HepG2 (cell line): Measurements from ENCODE around the gene SQSTM1. TPM values are rescaled to one million over a fixed set of nuclear protein-coding genes. Genes with fewer than 3 reads are reported as not detected.

Experiments
- ATAC-seq: fragments of 200-7000 bp; cut with Tn5 transposase; 3 replicates; pipeline ENCODE4 v1.9.1; 2020; ENCODE audit warnings: mild to moderate bottlenecking, moderate library complexity
- BruUV-seq: library from RNA; stranded (reverse); fragments of 400-500 nt; replicated peaks from 2 replicates; lab custom pipeline; 2021; lab: Mats Ljungman, UMichigan
- CTCF ChIA-PET: fragments of 300-600 bp; formaldehyde crosslinking; extraction: SDS; loops from one replicate; lab custom pipeline; 2021; ENCODE audit warnings: low total read pairs, inconsistent platforms, low intra/inter-chr PET ratio; lab: Yijun Ruan, JAX
- POLR2A ChIA-PET: fragments of 350-600 bp; sonication (Branson Sonifier 250); formaldehyde crosslinking; loops from one replicate; lab custom pipeline; 2020; ENCODE audit warnings: antibody characterized with exemption, inconsistent platforms; lab: Yijun Ruan, JAX
- DNase-seq: peaks from one replicate; pipeline ENCODE4 v3.0.0-alpha.2; 2015; ENCODE audit warnings: low spot score
- FAIRE-seq: peaks from 3 replicates; lab custom pipeline; 2011; peaks lifted over from hg19 to GRCh38; lab: Jason Lieb, UNC
- H2AFZ ChIP-seq: one replicate; pipeline ENCODE4 v1.6.1; 2011; ENCODE audit warnings: low read length, inconsistent platforms
- H3K27ac ChIP-seq: fragments of 300-600 bp; 3 replicates; pipeline ENCODE4 v1.8.0; 2011; ENCODE audit warnings: mixed run types, mild to moderate bottlenecking, mixed read lengths, low read length, inconsistent platforms; ENCODE audit not compliant: insufficient read depth; ENCODE audit errors: extremely low read length
- H3K27me3 ChIP-seq, 2 experiments: fragments of 200-600 bp in 1 of 2; 2 replicates in 1 of 2; 3 replicates in 1 of 2; pipeline versions ENCODE4 v1.6.0 to v1.8.0; 2011; ENCODE audit warnings: low read length in 2 of 2, mild to moderate bottlenecking in 2 of 2, moderate library complexity in 2 of 2, inconsistent platforms in 1 of 2; ENCODE audit not compliant: insufficient read depth in 2 of 2, control insufficient read depth in 1 of 2
- H3K36me3 ChIP-seq, 2 experiments: fragments of 200-600 bp in 1 of 2; replicated peaks in 1 of 2; 2 replicates in 1 of 2; 3 replicates in 1 of 2; pipeline versions ENCODE4 v1.5.1 to v1.8.0; 2011; ENCODE audit warnings: low read length in 2 of 2, inconsistent platforms in 1 of 2; ENCODE audit not compliant: insufficient read depth in 2 of 2, control insufficient read depth in 1 of 2
- H3K4me1 ChIP-seq: 2 replicates; pipeline ENCODE4 v1.5.1; 2012; ENCODE audit warnings: low read length, inconsistent platforms; ENCODE audit not compliant: insufficient read depth
- H3K4me2 ChIP-seq: 2 replicates; pipeline ENCODE4 v1.6.0; 2011; ENCODE audit warnings: low read depth, low read length, inconsistent platforms
- H3K4me3 ChIP-seq, 3 experiments: fragments of 200-600 bp in 1 of 3; sonication (generic), shearing (Covaris generic) in 1 of 3; replicated peaks in 1 of 3; 2 replicates each; pipeline ENCODE4 v1.5.1; 2011 to 2016; ENCODE audit warnings: low read length in 3 of 3, inconsistent platforms in 2 of 3, low read depth in 2 of 3, mild to moderate bottlenecking in 2 of 3, control low read depth in 1 of 3, mixed read lengths in 1 of 3; ENCODE audit not compliant: insufficient read depth in 1 of 3
- H3K79me2 ChIP-seq: one replicate; pipeline ENCODE4 v1.6.1; 2011; ENCODE audit warnings: low read length, inconsistent platforms; ENCODE audit not compliant: insufficient read depth
- H3K9ac ChIP-seq: 2 replicates; pipeline ENCODE4 v1.6.0; 2011; ENCODE audit warnings: mild to moderate bottlenecking, low read depth, low read length, inconsistent platforms; ENCODE audit not compliant: insufficient read depth
- H3K9me3 ChIP-seq: 2 replicates; pipeline ENCODE4 v1.5.1; 2012; ENCODE audit warnings: mild to moderate bottlenecking, low read length
- H4K20me1 ChIP-seq: 2 replicates; pipeline ENCODE4 v1.6.0; 2011; ENCODE audit warnings: inconsistent platforms, mild to moderate bottlenecking, low read length, moderate library complexity; ENCODE audit not compliant: insufficient read depth
- ISL2 ChIP-seq: sonication (generic); formaldehyde crosslinking; IDR thresholded peaks from 2 replicates; pipeline ENCODE4 v1.5.0; 2020; ENCODE audit warnings: missing genetic modification reagents
- MYPOP ChIP-seq: sonication (generic); formaldehyde crosslinking; IDR thresholded peaks from 2 replicates; pipeline ENCODE4 v1.8.1; 2023; ENCODE audit warnings: mild to moderate bottlenecking, moderate library complexity, missing genetic modification reagents
- RARG ChIP-seq: sonication (generic); formaldehyde crosslinking; IDR thresholded peaks from 2 replicates; pipeline ENCODE4 v1.4.0; 2020; ENCODE audit warnings: low read depth, mild to moderate bottlenecking, missing genetic modification reagents
- RXRB ChIP-seq: IDR thresholded peaks from 2 replicates; pipeline ENCODE4 v1.6.1; 2016; ENCODE audit warnings: borderline replicate concordance, missing genetic modification reagents, missing compliant biosample characterization
- SMAD9 ChIP-seq: sonication (generic); formaldehyde crosslinking; IDR thresholded peaks from 2 replicates; pipeline ENCODE4 v1.5.1; 2020; ENCODE audit warnings: mild to moderate bottlenecking, missing genetic modification reagents
- SP4 ChIP-seq: sonication (generic); formaldehyde crosslinking; IDR thresholded peaks from 2 replicates; pipeline ENCODE4 v1.8.1; 2023; ENCODE audit warnings: mild to moderate bottlenecking, missing genetic modification reagents
- ZNF101 ChIP-seq: sonication (generic); formaldehyde crosslinking; IDR thresholded peaks from 2 replicates; pipeline ENCODE4 v1.4.0; 2020; ENCODE audit warnings: mild to moderate bottlenecking, low read depth, missing genetic modification reagents, borderline replicate concordance
- ZNF784 ChIP-seq: sonication (generic); formaldehyde crosslinking; IDR thresholded peaks from 2 replicates; pipeline ENCODE4 v1.5.1; 2020; ENCODE audit warnings: missing genetic modification reagents, mild to moderate bottlenecking, borderline replicate concordance
- WGBS: methylation state at CpG from one replicate; pipeline ENCODE4 v1.1.6; 2017; ENCODE audit warnings: low lambda C conversion rate; 5-methylcytosine and 5-hydroxymethylcytosine counted together
- in situ Hi-C: cut with HindIII; loops from 2 replicates; pipeline ENCODE4 v1.10.0; 2017; ENCODE audit warnings: low pct_unique_long_range_greater_than_20kb; ENCODE audit not compliant: extremely low pct_ligation_motif_present
- intact Hi-C: fragments of 100-400 bp; cut with micrococcal nuclease; formaldehyde crosslinking; loops from one replicate; pipeline ENCODE4 v1.10.0; 2022; ENCODE audit not compliant: unreplicated experiment
- polyA plus RNA-seq, 8 experiments: library from polyadenylated mRNA; depleted of rRNA in 3 of 8; stranded (reverse) in 7 of 8; unstranded in 1 of 8; fragments of >200 nt; fragmentation: Illumina TruSeq in 4 of 8; extraction: Trizol in 4 of 8; gene quantifications; 2 replicates each; pipeline versions ENCODE4 v1.2.1 to v1.2.3, GENCODE V29; 2011 to 2016; ENCODE audit warnings: low read depth in 4 of 8, missing spikeins in 1 of 8, mixed read lengths in 1 of 8; ENCODE audit not compliant: insufficient read depth in 1 of 8
- total RNA-seq, 5 experiments: library from RNA; depleted of rRNA; stranded (reverse); fragments of >200 nt; fragmentation: Illumina TruSeq; extraction: Trizol; gene quantifications; 2 replicates each; pipeline ENCODE4 v1.2.3, GENCODE V29; 2016; ENCODE audit warnings: low read depth in 1 of 5
- TF ChIP-seq, protein P1 (sequence below): sonication (generic); formaldehyde crosslinking; IDR thresholded peaks from 2 replicates; pipeline ENCODE4 v1.4.0; 2020; ENCODE audit warnings: low read depth, mild to moderate bottlenecking, missing genetic modification reagents
- TF ChIP-seq, protein P2 (sequence below): sonication (generic); formaldehyde crosslinking; IDR thresholded peaks from 2 replicates; pipeline ENCODE4 v1.4.0; 2020; ENCODE audit warnings: missing genetic modification reagents, borderline replicate concordance

The SQSTM1 gene
- total and polyA plus RNA-seq, 2 of the 13 experiments (the other 11 are each of a cell fraction or from before 2014, with no cell fraction given), result 90.9 to 160 TPM

GRCh38 chr5:179860301-179860700 is 39.6 kb downstream of the SQSTM1 start:
- Histone ChIP-seq H3K4me3 (no peak overlapping the region), H2AFZ (no peak overlapping the region), H3K27me3 (no peaks in the 10 kb centered on the region), H3K4me1 (peaks cover 25% of the 10 kb centered on the region), H3K36me3 (peaks cover 11 to 20% of the 10 kb centered on the region in 2 experiments; a peak in 4 of 5 replicates), H3K9me3 (no peaks in the 10 kb centered on the region), H3K27ac (no peak overlapping the region), H3K79me2 (peaks cover 15% of the 10 kb centered on the region), H3K9ac (no peak overlapping the region), H3K4me2 (no peak overlapping the region), H4K20me1 (no peaks in the 10 kb centered on the region)
- no peak for FAIRE-seq
- ATAC-seq, result no peak
- BruUV-seq, result no TSS peak
- in situ Hi-C loops (no loop called here), intact Hi-C loops (no loop called here)
- CTCF ChIA-PET, result no interaction called here
- no peak for DNase-seq
- POLR2A ChIA-PET, result no interaction called here
- 90% methylated on average over 11 of the region's 11 CpGs for WGBS
- no peak for TF ChIP-seq ZNF101 (CRISPR knock-in tag)
- TF ChIP-seq ZNF784, result no peak
- TF ChIP-seq SP4 (CRISPR knock-in tag), result no peak
- TF ChIP-seq, protein P1, sequence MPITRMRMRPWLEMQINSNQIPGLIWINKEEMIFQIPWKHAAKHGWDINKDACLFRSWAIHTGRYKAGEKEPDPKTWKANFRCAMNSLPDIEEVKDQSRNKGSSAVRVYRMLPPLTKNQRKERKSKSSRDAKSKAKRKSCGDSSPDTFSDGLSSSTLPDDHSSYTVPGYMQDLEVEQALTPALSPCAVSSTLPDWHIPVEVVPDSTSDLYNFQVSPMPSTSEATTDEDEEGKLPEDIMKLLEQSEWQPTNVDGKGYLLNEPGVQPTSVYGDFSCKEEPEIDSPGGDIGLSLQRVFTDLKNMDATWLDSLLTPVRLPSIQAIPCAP (CRISPR knock-in tag), result no peak
- TF ChIP-seq, protein P2, sequence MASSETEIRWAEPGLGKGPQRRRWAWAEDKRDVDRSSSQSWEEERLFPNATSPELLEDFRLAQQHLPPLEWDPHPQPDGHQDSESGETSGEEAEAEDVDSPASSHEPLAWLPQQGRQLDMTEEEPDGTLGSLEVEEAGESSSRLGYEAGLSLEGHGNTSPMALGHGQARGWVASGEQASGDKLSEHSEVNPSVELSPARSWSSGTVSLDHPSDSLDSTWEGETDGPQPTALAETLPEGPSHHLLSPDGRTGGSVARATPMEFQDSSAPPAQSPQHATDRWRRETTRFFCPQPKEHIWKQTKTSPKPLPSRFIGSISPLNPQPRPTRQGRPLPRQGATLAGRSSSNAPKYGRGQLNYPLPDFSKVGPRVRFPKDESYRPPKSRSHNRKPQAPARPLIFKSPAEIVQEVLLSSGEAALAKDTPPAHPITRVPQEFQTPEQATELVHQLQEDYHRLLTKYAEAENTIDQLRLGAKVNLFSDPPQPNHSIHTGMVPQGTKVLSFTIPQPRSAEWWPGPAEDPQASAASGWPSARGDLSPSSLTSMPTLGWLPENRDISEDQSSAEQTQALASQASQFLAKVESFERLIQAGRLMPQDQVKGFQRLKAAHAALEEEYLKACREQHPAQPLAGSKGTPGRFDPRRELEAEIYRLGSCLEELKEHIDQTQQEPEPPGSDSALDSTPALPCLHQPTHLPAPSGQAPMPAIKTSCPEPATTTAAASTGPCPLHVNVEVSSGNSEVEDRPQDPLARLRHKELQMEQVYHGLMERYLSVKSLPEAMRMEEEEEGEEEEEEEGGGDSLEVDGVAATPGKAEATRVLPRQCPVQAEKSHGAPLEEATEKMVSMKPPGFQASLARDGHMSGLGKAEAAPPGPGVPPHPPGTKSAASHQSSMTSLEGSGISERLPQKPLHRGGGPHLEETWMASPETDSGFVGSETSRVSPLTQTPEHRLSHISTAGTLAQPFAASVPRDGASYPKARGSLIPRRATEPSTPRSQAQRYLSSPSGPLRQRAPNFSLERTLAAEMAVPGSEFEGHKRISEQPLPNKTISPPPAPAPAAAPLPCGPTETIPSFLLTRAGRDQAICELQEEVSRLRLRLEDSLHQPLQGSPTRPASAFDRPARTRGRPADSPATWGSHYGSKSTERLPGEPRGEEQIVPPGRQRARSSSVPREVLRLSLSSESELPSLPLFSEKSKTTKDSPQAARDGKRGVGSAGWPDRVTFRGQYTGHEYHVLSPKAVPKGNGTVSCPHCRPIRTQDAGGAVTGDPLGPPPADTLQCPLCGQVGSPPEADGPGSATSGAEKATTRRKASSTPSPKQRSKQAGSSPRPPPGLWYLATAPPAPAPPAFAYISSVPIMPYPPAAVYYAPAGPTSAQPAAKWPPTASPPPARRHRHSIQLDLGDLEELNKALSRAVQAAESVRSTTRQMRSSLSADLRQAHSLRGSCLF (CRISPR knock-in tag), result no peak
- TF ChIP-seq ISL2 (CRISPR knock-in tag), result no peak
- TF ChIP-seq RARG (CRISPR knock-in tag), result no peak
- TF ChIP-seq MYPOP, result no peak
- TF ChIP-seq RXRB (CRISPR knock-in tag), result no peak
- TF ChIP-seq SMAD9 (CRISPR knock-in tag), result no peak
